ENCODE results near the gene KCNS3.

- TF ChIP-seq POLR2AphosphoS5 (IDR thresholded peaks at IDR 0.05) (no peak), EP300 (IDR thresholded peaks at IDR 0.05) (no peak), CTCF (IDR thresholded peaks at IDR 0.05) (peak; percentile 74 to 83), POLR2A (IDR thresholded peaks at IDR 0.05) (no peak)
These were observed 26.5 kb upstream of the KCNS3 start for GRCh38 chr2:17851731-17852585.

All from suprapubic skin (tissue), 4 donors.